Endothelial cell of hepatic sinusoid (primary cell): ENCODE data around the gene TPSG1.

Experiments
- in situ Hi-C: cut with HindIII; loops from 2 replicates; pipeline ENCODE4 v1.10.0; 2017; ENCODE audit warnings: low sequenced_read_pairs

Gene TPSG1

GRCh38 chr16:1217526-1217925, 7.5 kb downstream of the TPSG1 start:
- in situ Hi-C loops = loop anchor here (10.0 kb wide), 3 partner anchors 103 to 383 kb away; partner anchors contain the start of gene SOX8

GRCh38 chr16:1216681-1217400, 8.2 kb downstream of the TPSG1 start:
- in situ Hi-C loops = loop anchor here (10.0 kb wide), 3 partner anchors 102 to 382 kb away; partner anchors contain the start of gene SOX8

GRCh38 chr16:1216296-1216619, 8.8 kb downstream of the TPSG1 start:
- in situ Hi-C loops = loop anchor here (10.0 kb wide), 3 partner anchors 101 to 381 kb away; partner anchors contain the start of gene SOX8

GRCh38 chr16:1215574-1216295, 9.3 kb downstream of the TPSG1 start:
- in situ Hi-C loops = loop anchor here (10.0 kb wide), 3 partner anchors 101 to 381 kb away; partner anchors contain the start of gene SOX8

GRCh38 chr16:1214719-1215118, 10.3 kb downstream of the TPSG1 start:
- in situ Hi-C loops = loop anchor here (10.0 kb wide), 3 partner anchors 100 to 380 kb away; partner anchors contain the start of gene SOX8

GRCh38 chr16:1213796-1214372, 11.2 kb downstream of the TPSG1 start:
- in situ Hi-C loops = loop anchor here (10.0 kb wide), 3 partner anchors 99 to 379 kb away; partner anchors contain the start of gene SOX8

GRCh38 chr16:1213231-1213630, 11.8 kb downstream of the TPSG1 start:
- in situ Hi-C loops = loop anchor here (10.0 kb wide), 3 partner anchors 98 to 378 kb away; partner anchors contain the start of gene SOX8

GRCh38 chr16:1212616-1213194, 12.4 kb downstream of the TPSG1 start:
- in situ Hi-C loops = loop anchor here (10.0 kb wide), 3 partner anchors 98 to 378 kb away; partner anchors contain the start of gene SOX8

GRCh38 chr16:1211451-1212268, 13.4 kb downstream of the TPSG1 start:
- in situ Hi-C loops = loop anchor here (10.0 kb wide), 3 partner anchors 97 to 377 kb away; partner anchors contain the start of gene SOX8

GRCh38 chr16:1210461-1210860, 14.6 kb downstream of the TPSG1 start:
- in situ Hi-C loops = loop anchor here (10.0 kb wide), 3 partner anchors 96 to 376 kb away; partner anchors contain the start of gene SOX8

GRCh38 chr16:1209081-1209480, 16.0 kb downstream of the TPSG1 start:
- in situ Hi-C loops = no loop called here

GRCh38 chr16:1208239-1208830, 16.7 kb downstream of the TPSG1 start:
- in situ Hi-C loops = no loop called here

- in situ Hi-C loops = no loop called here
Observed at GRCh38 chr16:1206786-1207185, 18.3 kb downstream of the TPSG1 start.

- in situ Hi-C loops = no loop called here
Observed at GRCh38 chr16:1206326-1206725, 18.7 kb downstream of the TPSG1 start.

GRCh38 chr16:1204933-1205332, 20.1 kb downstream of the TPSG1 start:
- in situ Hi-C loops = no loop called here

- in situ Hi-C loops = no loop called here
Observed at GRCh38 chr16:1202274-1202673, 22.8 kb downstream of the TPSG1 start.

GRCh38 chr16:1201444-1201843, 23.6 kb downstream of the TPSG1 start:
- in situ Hi-C loops = no loop called here

GRCh38 chr16:1200014-1200627, 24.9 kb downstream of the TPSG1 start:
- in situ Hi-C loops = no loop called here

GRCh38 chr16:1199347-1200013, 25.6 kb downstream of the TPSG1 start:
- in situ Hi-C loops = no loop called here
